Astrocyte (in vitro differentiated cells and primary cell): Measurements from ENCODE around the gene OR1S2. TPM values are rescaled to one million over a fixed set of nuclear protein-coding genes. Genes with fewer than 3 reads are reported as not detected.

Experiments
- DNase-seq: peaks from one replicate; pipeline ENCODE4 v3.0.0-alpha.2; 2010; ENCODE audit warnings: low read depth
- FAIRE-seq: peaks from 2 replicates; lab custom pipeline; 2011; peaks lifted over from hg19 to GRCh38; lab: Jason Lieb, UNC
- H2AFZ ChIP-seq: 2 replicates; pipeline ENCODE4 v1.6.0; 2012; ENCODE audit warnings: low read depth, low read length, inconsistent platforms
- H3K27ac ChIP-seq: 2 replicates; pipeline ENCODE4 v1.5.1; 2011; ENCODE audit warnings: low read depth, low read length, inconsistent platforms
- H3K27me3 ChIP-seq: 2 replicates; pipeline ENCODE4 v1.6.0; 2011; ENCODE audit warnings: low read length, inconsistent platforms; ENCODE audit not compliant: insufficient read depth
- H3K36me3 ChIP-seq: 2 replicates; pipeline ENCODE4 v1.5.1; 2011; ENCODE audit warnings: low read length, inconsistent platforms; ENCODE audit not compliant: insufficient read depth
- H3K4me1 ChIP-seq: 2 replicates; pipeline ENCODE4 v1.5.1; 2011; ENCODE audit warnings: low read length, inconsistent platforms; ENCODE audit not compliant: insufficient read depth
- H3K4me2 ChIP-seq: 2 replicates; pipeline ENCODE4 v1.6.0; 2012; ENCODE audit warnings: low read length, inconsistent platforms
- H3K4me3 ChIP-seq: 2 replicates; pipeline ENCODE4 v1.5.1; 2011; ENCODE audit warnings: low read depth, mild to moderate bottlenecking, low read length, inconsistent platforms; ENCODE audit not compliant: insufficient read depth
- H3K79me2 ChIP-seq: 2 replicates; pipeline ENCODE4 v1.6.0; 2012; ENCODE audit warnings: mild to moderate bottlenecking, low read length, inconsistent platforms; ENCODE audit not compliant: insufficient read depth
- H3K9ac ChIP-seq: 2 replicates; pipeline ENCODE4 v1.6.0; 2012; ENCODE audit warnings: mild to moderate bottlenecking, low read length, inconsistent platforms
- H3K9me3 ChIP-seq: 2 replicates; pipeline ENCODE4 v1.5.1; 2012; ENCODE audit warnings: low read depth, mild to moderate bottlenecking, low read length, inconsistent platforms; ENCODE audit not compliant: insufficient read depth
- H4K20me1 ChIP-seq: 2 replicates; pipeline ENCODE4 v1.6.0; 2012; ENCODE audit warnings: low read length, inconsistent platforms; ENCODE audit not compliant: insufficient read depth
- H3K27ac Mint-ChIP-seq: one replicate; pipeline ENCODE4 v1.8.0; 2021; ENCODE audit warnings: mild to moderate bottlenecking, mixed read lengths; ENCODE audit not compliant: unreplicated experiment
- H3K27me3 Mint-ChIP-seq: one replicate; pipeline ENCODE4 v1.8.0; 2021; ENCODE audit warnings: low read depth, mixed read lengths; ENCODE audit not compliant: unreplicated experiment
- H3K36me3 Mint-ChIP-seq: one replicate; pipeline ENCODE4 v1.8.0; 2021; ENCODE audit warnings: low read depth, mixed read lengths; ENCODE audit not compliant: unreplicated experiment
- H3K4me1 Mint-ChIP-seq: one replicate; pipeline ENCODE4 v1.8.0; 2021; ENCODE audit warnings: low read depth, mixed read lengths; ENCODE audit not compliant: unreplicated experiment
- H3K4me3 Mint-ChIP-seq: one replicate; pipeline ENCODE4 v1.8.0; 2021; ENCODE audit warnings: mild to moderate bottlenecking, moderate library complexity, mixed read lengths; ENCODE audit not compliant: unreplicated experiment
- H3K9me3 Mint-ChIP-seq: one replicate; pipeline ENCODE4 v1.8.0; 2021; ENCODE audit warnings: mild to moderate bottlenecking, mixed read lengths; ENCODE audit not compliant: unreplicated experiment
- CTCF ChIP-seq: IDR thresholded peaks from 2 replicates; pipeline ENCODE4 v1.5.1; 2011; ENCODE audit warnings: low read depth, mild to moderate bottlenecking, inconsistent platforms, low read length, moderate library complexity; ENCODE audit not compliant: insufficient read depth
- EZH2 ChIP-seq: IDR thresholded peaks from 2 replicates; pipeline ENCODE4 v1.6.1; 2012; ENCODE audit warnings: mild to moderate bottlenecking, low read length, inconsistent platforms; ENCODE audit not compliant: insufficient read depth
- total RNA-seq: library from RNA; stranded (reverse); gene quantifications from 2 replicates; pipeline ENCODE4 v1.2.1, GENCODE V29; 2021

OR1S2 gene
- total RNA-seq, 1 donor from 2014 or later = not detected

GRCh38 chr11:58192229-58192628 lies 11.7 kb downstream of the OR1S2 start:
- H3K4me2 ChIP-seq = no peak overlapping the region
- H3K27ac ChIP-seq = no peak overlapping the region
- no peaks in the 10 kb centered on the region for H3K79me2 ChIP-seq
- H3K27me3 ChIP-seq = no peaks in the 10 kb centered on the region
- Mint-ChIP-seq H3K9me3 (peaks cover 3% of the 10 kb centered on the region), H3K36me3 (no peaks in the 10 kb centered on the region), H3K4me3 (no peak overlapping the region), H3K27ac (no peak overlapping the region), H3K4me1 (no peaks in the 10 kb centered on the region), H3K27me3 (no peaks in the 10 kb centered on the region)
- H4K20me1 ChIP-seq = no peaks in the 10 kb centered on the region
- no peak overlapping the region for H3K9ac ChIP-seq
- no peaks in the 10 kb centered on the region for H3K36me3 ChIP-seq
- no peak overlapping the region for H3K4me3 ChIP-seq
- no peaks in the 10 kb centered on the region for H3K4me1 ChIP-seq
- H2AFZ ChIP-seq = no peak overlapping the region
- TF ChIP-seq CTCF (no peak), EZH2 (no peak)
- H3K9me3 ChIP-seq = peaks cover 5% of the 10 kb centered on the region
- DNase-seq (no peak), FAIRE-seq (no peak)

GRCh38 chr11:58188770-58189169 lies 15.2 kb downstream of the OR1S2 start, which contains the start of gene OR9Q2:
OR9Q2 (plus strand) TSS chr11:58189070; CDS start chr11:58190491, 1,421 bp downstream.
- no peaks in the 10 kb centered on the region for H3K9me3 Mint-ChIP-seq
- H3K27me3 Mint-ChIP-seq = no peaks in the 10 kb centered on the region
- H3K27ac ChIP-seq = no peak within 1 kb of the TSS
- no peaks in the 10 kb centered on the region for H4K20me1 ChIP-seq
- H3K4me1 Mint-ChIP-seq = no peaks in the 10 kb centered on the region
- TF ChIP-seq CTCF (no peak), EZH2 (no peak)
- FAIRE-seq = no peak
- H3K4me3 Mint-ChIP-seq = no peak within 1 kb of the TSS
- no peaks in the 10 kb centered on the region for H3K36me3 ChIP-seq
- H3K27ac Mint-ChIP-seq = no peak within 1 kb of the TSS
- H2AFZ ChIP-seq = no peak within 1 kb of the TSS
- H3K27me3 ChIP-seq = no peaks in the 10 kb centered on the region
- no peak within 1 kb of the TSS for H3K4me2 ChIP-seq
- no peak within 1 kb of the TSS for H3K9ac ChIP-seq
- no peaks in the 10 kb centered on the region for H3K79me2 ChIP-seq
- no peaks in the 10 kb centered on the region for H3K4me1 ChIP-seq
- no peak within 1 kb of the TSS for H3K4me3 ChIP-seq
- H3K36me3 Mint-ChIP-seq = no peaks in the 10 kb centered on the region
- DNase-seq = no peak
- H3K9me3 ChIP-seq = peaks cover 5% of the 10 kb centered on the region

GRCh38 chr11:58186938-58187337 lies 17.0 kb downstream of the OR1S2 start:
- peaks cover 5% of the 10 kb centered on the region for H3K9me3 ChIP-seq
- H3K9ac ChIP-seq = no peak overlapping the region
- FAIRE-seq = no peak
- no peaks in the 10 kb centered on the region for H3K36me3 Mint-ChIP-seq
- no peak overlapping the region for H3K27ac Mint-ChIP-seq
- no peaks in the 10 kb centered on the region for H3K4me1 Mint-ChIP-seq
- DNase-seq = no peak
- no peaks in the 10 kb centered on the region for H3K4me1 ChIP-seq
- H3K36me3 ChIP-seq = no peaks in the 10 kb centered on the region
- H3K27me3 ChIP-seq = no peaks in the 10 kb centered on the region
- H3K9me3 Mint-ChIP-seq = no peaks in the 10 kb centered on the region
- H2AFZ ChIP-seq = no peak overlapping the region
- no peak overlapping the region for H3K4me2 ChIP-seq
- no peak overlapping the region for H3K4me3 Mint-ChIP-seq
- no peaks in the 10 kb centered on the region for H3K27me3 Mint-ChIP-seq
- H3K4me3 ChIP-seq = no peak overlapping the region
- no peak overlapping the region for H3K27ac ChIP-seq
- H4K20me1 ChIP-seq = no peaks in the 10 kb centered on the region
- no peak for TF ChIP-seq EZH2
- TF ChIP-seq CTCF = no peak
- no peaks in the 10 kb centered on the region for H3K79me2 ChIP-seq
